HEK293 (cell line): ENCODE measurements around the gene ZNF345.
A peak's percentile ranks its signal among the peaks of the same experiment; 100 is the strongest.

Experiments used
- GFI1B ChIP-seq: fragments of 450-650 bp; formaldehyde crosslinking; IDR thresholded peaks from 2 replicates; pipeline ENCODE4 v1.5.1; 2016; ENCODE audit warnings: missing biosample characterization, missing genetic modification characterization
- KLF1 ChIP-seq: fragments of 450-650 bp; formaldehyde crosslinking; IDR thresholded peaks from 2 replicates; pipeline ENCODE4 v1.5.1; 2016; ENCODE audit warnings: missing biosample characterization, missing genetic modification characterization
- MEIS1 ChIP-seq: sonication (generic); formaldehyde crosslinking; IDR thresholded peaks from 2 replicates; pipeline ENCODE4 v1.8.1; 2022; ENCODE audit warnings: missing genetic modification reagents, mild to moderate bottlenecking, borderline replicate concordance
- SCRT1 ChIP-seq: fragments of 450-650 bp; formaldehyde crosslinking; IDR thresholded peaks from 2 replicates; pipeline ENCODE4 v1.5.1; 2016; ENCODE audit warnings: missing biosample characterization, missing genetic modification characterization, borderline replicate concordance
- WT1 ChIP-seq: fragments of 450-650 bp; formaldehyde crosslinking; IDR thresholded peaks from 2 replicates; pipeline ENCODE4 v1.5.1; 2016; ENCODE audit warnings: missing biosample characterization, missing genetic modification characterization
- YY2 ChIP-seq: fragments of 450-650 bp; formaldehyde crosslinking; IDR thresholded peaks from 2 replicates; pipeline ENCODE4 v1.5.1; 2016; ENCODE audit warnings: missing biosample characterization, missing genetic modification characterization
- ZBTB17 ChIP-seq: fragments of 450-650 bp; formaldehyde crosslinking; IDR thresholded peaks from 2 replicates; pipeline ENCODE4 v1.5.1; 2016; ENCODE audit warnings: missing biosample characterization, missing genetic modification characterization
- ZBTB21 ChIP-seq: fragments of 450-650 bp; formaldehyde crosslinking; IDR thresholded peaks from 2 replicates; pipeline ENCODE4 v1.5.1; 2017; ENCODE audit warnings: missing biosample characterization, missing genetic modification characterization
- ZBTB7A ChIP-seq: fragments of 450-650 bp; formaldehyde crosslinking; IDR thresholded peaks from 2 replicates; pipeline ENCODE4 v1.5.1; 2016; ENCODE audit warnings: low read depth, missing biosample characterization, missing genetic modification characterization
- ZFP3 ChIP-seq: fragments of 450-650 bp; formaldehyde crosslinking; IDR thresholded peaks from 2 replicates; pipeline ENCODE4 v1.5.1; 2016; ENCODE audit warnings: low read depth, missing biosample characterization, missing genetic modification characterization
- ZNF2 ChIP-seq: fragments of 450-650 bp; formaldehyde crosslinking; IDR thresholded peaks from 2 replicates; pipeline ENCODE4 v1.5.1; 2016; ENCODE audit warnings: missing biosample characterization, missing genetic modification characterization
- ZNF211 ChIP-seq: fragments of 450-650 bp; formaldehyde crosslinking; IDR thresholded peaks from 2 replicates; pipeline ENCODE4 v1.5.1; 2016; ENCODE audit warnings: low read depth, missing biosample characterization, missing genetic modification characterization
- ZNF23 ChIP-seq: fragments of 450-650 bp; formaldehyde crosslinking; IDR thresholded peaks from 2 replicates; pipeline ENCODE4 v1.5.1; 2016; ENCODE audit warnings: missing biosample characterization, missing genetic modification characterization, borderline replicate concordance
- ZNF335 ChIP-seq: fragments of 450-650 bp; formaldehyde crosslinking; conservative IDR thresholded peaks from 2 replicates; pipeline ENCODE4 v1.5.1; 2016; ENCODE audit warnings: missing biosample characterization, missing genetic modification characterization
- ZNF501 ChIP-seq: fragments of 450-650 bp; formaldehyde crosslinking; IDR thresholded peaks from 2 replicates; pipeline ENCODE4 v1.5.1; 2016; ENCODE audit warnings: missing biosample characterization, missing genetic modification characterization
- ZNF530 ChIP-seq: fragments of 450-650 bp; formaldehyde crosslinking; IDR thresholded peaks from 2 replicates; pipeline ENCODE4 v1.5.1; 2016; ENCODE audit warnings: low read depth, missing biosample characterization, missing genetic modification characterization
- ZNF548 ChIP-seq: fragments of 450-650 bp; formaldehyde crosslinking; IDR thresholded peaks from 2 replicates; pipeline ENCODE4 v1.5.1; 2016; ENCODE audit warnings: missing biosample characterization, missing genetic modification characterization
- ZNF549 ChIP-seq: fragments of 450-650 bp; IDR thresholded peaks from 2 replicates; pipeline ENCODE4 v1.5.1; 2018; ENCODE audit warnings: missing biosample characterization, missing genetic modification characterization, mild to moderate bottlenecking, inconsistent platforms, moderate library complexity
- ZNF585B ChIP-seq: fragments of 450-650 bp; formaldehyde crosslinking; IDR thresholded peaks from 2 replicates; pipeline ENCODE4 v1.5.1; 2016; ENCODE audit warnings: missing biosample characterization, missing genetic modification characterization
- ZNF654 ChIP-seq: fragments of 450-650 bp; formaldehyde crosslinking; IDR thresholded peaks from 2 replicates; pipeline ENCODE4 v1.5.1; 2016; ENCODE audit warnings: low read depth, missing biosample characterization, missing genetic modification characterization
- ZNF658 ChIP-seq: fragments of 450-650 bp; formaldehyde crosslinking; IDR thresholded peaks from 2 replicates; pipeline ENCODE4; 2016; ENCODE audit warnings: missing biosample characterization, missing genetic modification characterization
- ZNF785 ChIP-seq: fragments of 450-650 bp; formaldehyde crosslinking; IDR thresholded peaks from 2 replicates; pipeline ENCODE4 v1.5.1; 2016; ENCODE audit warnings: missing biosample characterization, missing genetic modification characterization
- TF ChIP-seq, protein P1 (sequence below): fragments of 450-650 bp; formaldehyde crosslinking; IDR thresholded peaks from 2 replicates; pipeline ENCODE4 v1.5.0; 2017; ENCODE audit warnings: missing biosample characterization, missing genetic modification characterization, borderline replicate concordance
- TF ChIP-seq, protein P2 (sequence below): fragments of 450-650 bp; formaldehyde crosslinking; IDR thresholded peaks from 2 replicates; pipeline ENCODE4 v1.5.1; 2016; ENCODE audit warnings: missing biosample characterization, missing genetic modification characterization
- TF ChIP-seq, protein P3 (sequence below): fragments of 450-650 bp; formaldehyde crosslinking; IDR thresholded peaks from 2 replicates; pipeline ENCODE4 v1.5.1; 2017; ENCODE audit warnings: missing biosample characterization, missing genetic modification characterization
- TF ChIP-seq, protein P4 (sequence below): fragments of 450-650 bp; formaldehyde crosslinking; IDR thresholded peaks from 2 replicates; pipeline ENCODE4 v1.5.1; 2016; ENCODE audit warnings: missing biosample characterization, missing genetic modification characterization
- TF ChIP-seq, protein P5 (sequence below): fragments of 450-650 bp; formaldehyde crosslinking; IDR thresholded peaks from 2 replicates; pipeline ENCODE4 v1.5.1; 2016; ENCODE audit warnings: missing biosample characterization, missing genetic modification characterization
- TF ChIP-seq, protein P6 (sequence below): fragments of 450-650 bp; formaldehyde crosslinking; IDR thresholded peaks from 2 replicates; pipeline ENCODE4 v1.5.1; 2017; ENCODE audit warnings: missing biosample characterization, missing genetic modification characterization

ZNF345 gene

DNA sequence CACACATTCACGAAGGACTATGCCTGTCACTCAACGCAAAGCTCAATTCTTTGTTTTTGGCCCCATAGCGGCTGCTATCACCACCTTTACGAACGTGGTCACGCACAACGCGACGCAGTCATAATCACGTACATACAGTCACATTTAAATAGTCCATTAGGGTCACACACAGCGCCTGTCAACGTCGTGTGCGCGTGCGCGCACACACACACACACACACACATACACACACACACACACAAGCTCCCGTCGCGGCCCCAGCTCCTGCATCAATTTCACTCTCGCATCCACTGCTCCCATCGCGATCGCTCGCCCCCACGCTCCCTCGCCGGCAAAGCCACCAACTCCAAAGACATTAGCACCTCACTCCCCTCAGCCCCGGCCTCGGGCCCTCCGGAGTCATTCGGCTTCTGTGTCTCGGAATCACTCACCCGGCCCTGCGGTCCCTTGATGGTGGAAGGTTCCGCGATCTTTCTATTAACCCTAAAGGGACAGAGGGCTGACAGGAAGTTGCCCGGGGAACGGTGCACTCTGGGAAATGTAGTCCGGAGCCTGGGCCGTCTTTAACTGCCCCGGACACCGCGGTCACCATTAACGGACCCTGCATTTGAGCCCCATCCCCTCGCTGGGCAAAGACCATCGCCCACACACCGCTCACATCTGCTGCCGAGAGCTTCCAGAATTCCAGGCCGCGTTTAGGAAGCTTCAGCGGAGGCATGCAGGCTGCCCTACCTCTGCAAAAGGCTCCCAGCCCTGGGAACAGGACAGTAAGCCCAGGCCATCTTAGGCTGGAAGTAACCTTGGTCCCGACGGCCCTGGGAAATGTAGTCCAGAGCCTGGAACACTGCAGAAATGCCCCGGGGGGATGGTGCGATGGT, 12.5 kb upstream of the ZNF345 start, which contains the start of gene ZNF790 (continued):
- TF ChIP-seq ZNF658 (tag by site-specific recombination) (peak; percentile 96; the same call in 1 of the 2 replicates), ZNF501 (peak; percentile 100), YY2 (tag by site-specific recombination) (peak; percentile 96), ZBTB7A (tag by site-specific recombination) (peak; percentile 89; the same call in 1 of the 2 replicates), ZNF549 (tag by site-specific recombination) (no peak), ZNF785 (tag by site-specific recombination) (peak; percentile 99), KLF1 (tag by site-specific recombination) (peak; percentile 79), ZNF530 (tag by site-specific recombination) (no peak), ZNF654 (tag by site-specific recombination) (peak; percentile 3; the same call in 1 of the 2 replicates), ZNF211 (0 out of 2 replicates have a peak, but pooled peaks have one; percentile 27), GFI1B (tag by site-specific recombination) (peak; percentile 94), ZNF548 (peak; percentile 85; the same call in 1 of the 2 replicates), SCRT1 (peak; percentile 40; the same call in 1 of the 2 replicates), MEIS1 (CRISPR knock-in tag) (no peak), ZNF2 (tag by site-specific recombination) (peak; percentile 100), ZBTB17 (tag by site-specific recombination) (peak; percentile 99), ZNF585B (tag by site-specific recombination) (no peak), ZNF335 (tag by site-specific recombination) (peak; percentile 100), WT1 (peak; percentile 79), ZFP3 (tag by site-specific recombination) (peak; percentile 61; the same call in 1 of the 2 replicates), ZBTB21 (peak; percentile 94), ZNF23 (peak; percentile 64)
- TF ChIP-seq, protein P1, sequence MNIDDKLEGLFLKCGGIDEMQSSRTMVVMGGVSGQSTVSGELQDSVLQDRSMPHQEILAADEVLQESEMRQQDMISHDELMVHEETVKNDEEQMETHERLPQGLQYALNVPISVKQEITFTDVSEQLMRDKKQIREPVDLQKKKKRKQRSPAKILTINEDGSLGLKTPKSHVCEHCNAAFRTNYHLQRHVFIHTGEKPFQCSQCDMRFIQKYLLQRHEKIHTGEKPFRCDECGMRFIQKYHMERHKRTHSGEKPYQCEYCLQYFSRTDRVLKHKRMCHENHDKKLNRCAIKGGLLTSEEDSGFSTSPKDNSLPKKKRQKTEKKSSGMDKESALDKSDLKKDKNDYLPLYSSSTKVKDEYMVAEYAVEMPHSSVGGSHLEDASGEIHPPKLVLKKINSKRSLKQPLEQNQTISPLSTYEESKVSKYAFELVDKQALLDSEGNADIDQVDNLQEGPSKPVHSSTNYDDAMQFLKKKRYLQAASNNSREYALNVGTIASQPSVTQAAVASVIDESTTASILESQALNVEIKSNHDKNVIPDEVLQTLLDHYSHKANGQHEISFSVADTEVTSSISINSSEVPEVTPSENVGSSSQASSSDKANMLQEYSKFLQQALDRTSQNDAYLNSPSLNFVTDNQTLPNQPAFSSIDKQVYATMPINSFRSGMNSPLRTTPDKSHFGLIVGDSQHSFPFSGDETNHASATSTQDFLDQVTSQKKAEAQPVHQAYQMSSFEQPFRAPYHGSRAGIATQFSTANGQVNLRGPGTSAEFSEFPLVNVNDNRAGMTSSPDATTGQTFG = no peak
- TF ChIP-seq, protein P2, sequence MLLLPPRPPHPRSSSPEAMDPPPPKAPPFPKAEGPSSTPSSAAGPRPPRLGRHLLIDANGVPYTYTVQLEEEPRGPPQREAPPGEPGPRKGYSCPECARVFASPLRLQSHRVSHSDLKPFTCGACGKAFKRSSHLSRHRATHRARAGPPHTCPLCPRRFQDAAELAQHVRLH (tag by site-specific recombination) = peak; percentile 94; the same call in 1 of the 2 replicates
- TF ChIP-seq, protein P3, sequence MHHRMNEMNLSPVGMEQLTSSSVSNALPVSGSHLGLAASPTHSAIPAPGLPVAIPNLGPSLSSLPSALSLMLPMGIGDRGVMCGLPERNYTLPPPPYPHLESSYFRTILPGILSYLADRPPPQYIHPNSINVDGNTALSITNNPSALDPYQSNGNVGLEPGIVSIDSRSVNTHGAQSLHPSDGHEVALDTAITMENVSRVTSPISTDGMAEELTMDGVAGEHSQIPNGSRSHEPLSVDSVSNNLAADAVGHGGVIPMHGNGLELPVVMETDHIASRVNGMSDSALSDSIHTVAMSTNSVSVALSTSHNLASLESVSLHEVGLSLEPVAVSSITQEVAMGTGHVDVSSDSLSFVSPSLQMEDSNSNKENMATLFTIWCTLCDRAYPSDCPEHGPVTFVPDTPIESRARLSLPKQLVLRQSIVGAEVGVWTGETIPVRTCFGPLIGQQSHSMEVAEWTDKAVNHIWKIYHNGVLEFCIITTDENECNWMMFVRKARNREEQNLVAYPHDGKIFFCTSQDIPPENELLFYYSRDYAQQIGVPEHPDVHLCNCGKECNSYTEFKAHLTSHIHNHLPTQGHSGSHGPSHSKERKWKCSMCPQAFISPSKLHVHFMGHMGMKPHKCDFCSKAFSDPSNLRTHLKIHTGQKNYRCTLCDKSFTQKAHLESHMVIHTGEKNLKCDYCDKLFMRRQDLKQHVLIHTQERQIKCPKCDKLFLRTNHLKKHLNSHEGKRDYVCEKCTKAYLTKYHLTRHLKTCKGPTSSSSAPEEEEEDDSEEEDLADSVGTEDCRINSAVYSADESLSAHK (tag by site-specific recombination) = peak; percentile 74
- TF ChIP-seq, protein P4, sequence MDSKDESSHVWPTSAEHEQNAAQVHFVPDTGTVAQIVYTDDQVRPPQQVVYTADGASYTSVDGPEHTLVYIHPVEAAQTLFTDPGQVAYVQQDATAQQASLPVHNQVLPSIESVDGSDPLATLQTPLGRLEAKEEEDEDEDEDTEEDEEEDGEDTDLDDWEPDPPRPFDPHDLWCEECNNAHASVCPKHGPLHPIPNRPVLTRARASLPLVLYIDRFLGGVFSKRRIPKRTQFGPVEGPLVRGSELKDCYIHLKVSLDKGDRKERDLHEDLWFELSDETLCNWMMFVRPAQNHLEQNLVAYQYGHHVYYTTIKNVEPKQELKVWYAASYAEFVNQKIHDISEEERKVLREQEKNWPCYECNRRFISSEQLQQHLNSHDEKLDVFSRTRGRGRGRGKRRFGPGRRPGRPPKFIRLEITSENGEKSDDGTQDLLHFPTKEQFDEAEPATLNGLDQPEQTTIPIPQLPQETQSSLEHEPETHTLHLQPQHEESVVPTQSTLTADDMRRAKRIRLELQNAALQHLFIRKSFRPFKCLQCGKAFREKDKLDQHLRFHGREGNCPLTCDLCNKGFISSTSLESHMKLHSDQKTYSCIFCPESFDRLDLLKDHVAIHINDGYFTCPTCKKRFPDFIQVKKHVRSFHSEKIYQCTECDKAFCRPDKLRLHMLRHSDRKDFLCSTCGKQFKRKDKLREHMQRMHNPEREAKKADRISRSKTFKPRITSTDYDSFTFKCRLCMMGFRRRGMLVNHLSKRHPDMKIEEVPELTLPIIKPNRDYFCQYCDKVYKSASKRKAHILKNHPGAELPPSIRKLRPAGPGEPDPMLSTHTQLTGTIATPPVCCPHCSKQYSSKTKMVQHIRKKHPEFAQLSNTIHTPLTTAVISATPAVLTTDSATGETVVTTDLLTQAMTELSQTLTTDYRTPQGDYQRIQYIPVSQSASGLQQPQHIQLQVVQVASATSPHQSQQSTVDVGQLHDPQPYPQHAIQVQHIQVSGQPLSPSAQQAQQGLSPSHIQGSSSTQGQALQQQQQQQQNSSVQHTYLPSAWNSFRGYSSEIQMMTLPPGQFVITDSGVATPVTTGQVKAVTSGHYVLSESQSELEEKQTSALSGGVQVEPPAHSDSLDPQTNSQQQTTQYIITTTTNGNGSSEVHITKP (tag by site-specific recombination) = peak; percentile 99
- TF ChIP-seq, protein P5, sequence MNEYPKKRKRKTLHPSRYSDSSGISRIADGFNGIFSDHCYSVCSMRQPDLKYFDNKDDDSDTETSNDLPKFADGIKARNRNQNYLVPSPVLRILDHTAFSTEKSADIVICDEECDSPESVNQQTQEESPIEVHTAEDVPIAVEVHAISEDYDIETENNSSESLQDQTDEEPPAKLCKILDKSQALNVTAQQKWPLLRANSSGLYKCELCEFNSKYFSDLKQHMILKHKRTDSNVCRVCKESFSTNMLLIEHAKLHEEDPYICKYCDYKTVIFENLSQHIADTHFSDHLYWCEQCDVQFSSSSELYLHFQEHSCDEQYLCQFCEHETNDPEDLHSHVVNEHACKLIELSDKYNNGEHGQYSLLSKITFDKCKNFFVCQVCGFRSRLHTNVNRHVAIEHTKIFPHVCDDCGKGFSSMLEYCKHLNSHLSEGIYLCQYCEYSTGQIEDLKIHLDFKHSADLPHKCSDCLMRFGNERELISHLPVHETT (tag by site-specific recombination) = peak; percentile 94
- TF ChIP-seq, protein P6, sequence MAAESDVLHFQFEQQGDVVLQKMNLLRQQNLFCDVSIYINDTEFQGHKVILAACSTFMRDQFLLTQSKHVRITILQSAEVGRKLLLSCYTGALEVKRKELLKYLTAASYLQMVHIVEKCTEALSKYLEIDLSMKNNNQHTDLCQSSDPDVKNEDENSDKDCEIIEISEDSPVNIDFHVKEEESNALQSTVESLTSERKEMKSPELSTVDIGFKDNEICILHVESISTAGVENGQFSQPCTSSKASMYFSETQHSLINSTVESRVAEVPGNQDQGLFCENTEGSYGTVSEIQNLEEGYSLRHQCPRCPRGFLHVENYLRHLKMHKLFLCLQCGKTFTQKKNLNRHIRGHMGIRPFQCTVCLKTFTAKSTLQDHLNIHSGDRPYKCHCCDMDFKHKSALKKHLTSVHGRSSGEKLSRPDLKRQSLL (tag by site-specific recombination) = peak; percentile 56; the same call in 1 of the 2 replicates
